Activated T-cell treated with anti-CD3 and anti-CD28 coated beads for 4 hours (primary cell): ENCODE results near the gene SOBP.

Experiments used
- DNase-seq: peaks from one replicate; pipeline ENCODE4 v3.0.0-alpha.2; 2020

SOBP gene

DNA sequence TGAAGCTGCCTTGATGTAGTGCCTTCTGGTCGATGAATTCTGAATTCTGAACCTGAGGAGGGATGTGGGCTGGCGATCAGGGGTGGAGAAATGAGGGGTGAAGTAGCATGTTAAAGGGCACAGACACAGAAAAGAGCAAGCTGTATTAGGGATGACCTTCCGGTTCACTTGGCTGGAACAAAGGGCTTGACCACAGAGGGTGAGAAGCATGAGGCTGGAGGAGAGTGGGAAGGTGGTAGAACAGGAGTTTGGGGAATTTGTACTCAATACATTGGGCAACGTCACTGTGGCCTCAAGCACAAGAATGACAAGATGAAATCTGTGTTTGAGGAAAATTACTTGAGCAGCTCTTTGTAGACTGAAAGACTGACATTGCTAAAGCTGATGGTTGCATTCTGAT, 155.8 kb downstream of the SOBP start:
- DNase-seq, result no peak

DNA sequence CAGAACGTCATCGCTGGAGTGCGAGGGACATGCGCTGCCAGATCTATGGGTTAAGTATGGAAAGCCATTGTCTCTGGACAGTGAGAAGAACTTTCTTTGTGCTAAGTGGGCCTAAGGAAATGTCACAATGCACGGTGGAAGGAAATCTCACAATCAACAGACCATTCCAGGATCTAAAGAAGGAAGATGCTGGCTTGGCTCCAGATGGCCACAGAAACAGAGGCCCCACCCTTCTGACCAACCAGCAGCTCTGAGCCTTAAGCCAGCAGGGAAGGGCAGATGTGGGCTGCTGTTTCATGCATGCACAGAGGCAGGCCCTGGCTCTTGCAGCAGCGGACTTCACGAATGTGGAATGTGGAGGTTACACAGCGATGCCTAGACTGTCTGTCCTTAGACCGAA, 156.3 kb downstream of the SOBP start:
- no peak for DNase-seq

DNA sequence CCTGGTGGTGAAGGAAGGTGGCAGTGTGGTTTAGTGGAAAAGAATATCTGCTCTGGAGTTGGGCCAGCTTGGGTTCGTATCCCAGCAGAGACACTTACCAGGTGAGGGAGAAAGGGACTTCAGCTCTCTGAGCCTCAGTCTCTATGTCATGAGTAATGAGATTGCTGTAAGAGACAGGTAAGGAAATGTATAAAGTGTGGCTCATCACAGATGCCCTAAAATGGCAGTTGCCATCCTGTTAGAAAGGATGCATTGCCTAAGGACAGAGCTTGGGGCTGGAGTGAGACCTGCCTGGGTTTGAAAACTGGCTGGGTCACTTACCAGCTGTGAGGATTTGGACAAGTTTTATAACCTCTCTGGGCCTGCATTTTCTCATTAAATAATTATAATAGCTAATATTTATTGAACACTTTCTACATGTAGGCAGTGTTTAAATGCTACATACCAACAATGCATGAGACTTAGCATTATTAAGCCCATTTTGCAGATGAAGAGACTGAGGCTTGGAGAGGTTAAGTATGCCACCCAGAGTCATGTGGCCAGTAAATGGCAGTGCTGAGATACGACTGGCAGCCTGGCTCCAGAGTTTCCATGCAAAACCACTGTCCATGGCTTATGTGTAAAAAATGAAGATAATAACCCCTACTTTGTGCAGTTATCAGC, 157.0 kb downstream of the SOBP start:
- no peak for DNase-seq

DNA sequence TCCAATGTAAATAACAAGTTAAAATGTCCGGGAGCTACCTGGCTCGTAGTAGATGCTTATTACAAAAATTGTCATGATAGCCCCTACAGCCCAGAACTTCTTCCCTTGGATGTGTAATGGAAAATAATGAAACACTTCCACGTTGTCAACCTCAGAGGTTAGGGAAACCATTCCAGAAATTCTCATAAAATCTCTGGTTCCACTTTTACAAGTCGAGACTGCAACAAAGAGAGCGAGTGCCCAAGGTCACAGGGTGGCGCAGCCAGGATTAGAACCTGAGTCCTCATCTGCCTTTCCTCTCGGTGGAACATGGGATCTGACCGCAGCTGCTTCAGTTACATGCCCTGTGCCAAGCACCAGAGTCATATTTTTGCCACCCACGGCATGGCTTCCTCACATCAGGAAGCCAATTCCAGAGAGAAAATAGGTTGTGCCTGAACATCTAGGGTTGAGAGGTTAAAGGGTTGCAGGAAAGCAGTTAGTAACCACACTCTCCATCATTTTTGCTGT, 157.6 kb downstream of the SOBP start:
- DNase-seq, result no peak

DNA sequence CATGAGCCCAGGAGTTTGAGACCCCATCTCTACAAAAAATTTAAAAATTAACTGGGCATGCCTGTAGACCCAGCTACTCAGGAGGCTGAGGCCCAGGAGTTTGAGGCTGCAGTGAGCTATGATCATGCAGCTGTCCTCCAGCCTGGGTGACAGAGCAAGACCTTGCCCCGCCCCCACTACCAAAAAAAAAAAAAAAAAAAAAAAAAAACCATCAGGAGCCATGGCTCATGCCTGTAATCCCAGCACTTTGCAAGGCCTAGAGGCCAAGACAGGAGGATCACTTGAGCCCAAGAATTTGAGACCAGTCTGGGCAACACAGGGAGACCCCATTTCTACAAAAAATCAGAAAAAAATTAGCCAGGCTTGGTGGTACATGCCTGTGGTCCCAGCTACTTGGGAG, 159.1 kb downstream of the SOBP start:
- no peak for DNase-seq

DNA sequence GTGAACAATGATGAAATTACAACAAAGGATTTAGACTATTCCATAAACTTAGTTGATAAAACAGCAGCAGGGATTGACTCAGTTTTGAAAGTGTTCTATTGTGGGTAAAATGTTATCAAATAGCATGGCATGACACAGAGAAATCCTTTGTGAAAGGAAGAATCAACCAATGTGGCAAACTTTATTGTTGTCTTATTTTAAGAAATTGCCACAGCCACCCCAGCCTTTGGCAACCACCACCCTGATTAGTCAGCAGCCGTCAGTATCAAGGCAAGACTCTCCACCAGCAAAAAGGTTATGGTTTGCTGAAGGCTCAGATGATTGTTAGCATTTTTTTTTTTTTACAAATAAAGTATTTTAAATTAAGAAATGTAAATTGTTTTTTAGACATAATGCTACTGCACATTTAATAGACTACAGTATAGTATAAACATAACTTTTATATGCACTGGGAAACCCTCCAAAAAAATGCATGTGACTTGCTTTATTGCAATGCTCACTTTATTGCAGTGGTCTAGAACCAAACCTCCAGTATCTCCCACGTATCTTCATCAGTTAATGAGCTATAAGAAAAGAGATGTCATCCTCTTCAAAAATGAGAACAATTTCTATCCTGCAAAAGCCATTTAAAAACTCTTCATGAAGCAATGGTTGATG, 162.7 kb downstream of the SOBP start:
- no peak for DNase-seq

DNA sequence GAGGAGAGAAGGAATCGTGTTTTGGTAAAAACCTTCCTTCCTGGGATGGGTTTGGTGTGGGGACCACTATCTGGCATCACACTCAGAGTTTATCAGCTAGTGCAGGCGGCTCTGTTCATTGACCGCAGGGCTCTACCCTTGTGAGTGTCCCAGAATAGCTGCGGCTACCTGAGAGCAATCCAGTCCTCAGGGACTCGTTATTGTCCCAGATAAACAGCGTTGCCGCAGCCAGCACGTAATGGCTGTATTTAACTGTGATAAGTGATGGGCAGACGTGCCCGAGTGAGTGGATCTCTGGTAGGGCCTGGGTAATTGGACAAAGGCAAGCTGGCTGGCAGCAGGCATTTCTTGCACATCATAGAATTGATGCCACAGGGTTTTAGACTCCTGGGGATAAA, 163.3 kb downstream of the SOBP start:
- DNase-seq, result no peak

DNA sequence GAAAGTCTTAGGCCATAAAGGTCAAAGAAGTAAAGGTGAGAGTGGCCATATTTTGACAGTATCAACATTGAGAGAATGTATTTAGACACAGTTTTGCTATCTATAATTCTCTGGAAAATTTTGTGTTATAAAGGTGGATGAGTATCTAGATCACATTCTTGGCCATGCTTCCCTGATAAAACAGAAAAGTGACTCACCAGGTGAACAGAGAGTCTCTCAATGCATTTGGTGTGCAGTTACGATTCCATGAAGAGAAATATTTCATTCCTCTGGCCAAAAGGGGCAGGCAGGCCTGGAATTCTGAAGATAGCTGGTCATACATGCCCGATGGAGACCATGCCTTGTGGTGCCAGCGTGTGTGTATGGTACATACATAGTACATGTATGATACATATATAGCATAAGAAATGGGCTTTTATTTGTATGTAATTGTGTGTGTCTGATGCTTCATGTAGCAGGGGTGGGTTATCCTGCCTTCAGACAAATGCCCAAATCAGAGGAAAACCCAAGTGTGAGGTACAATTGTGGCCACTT, 164.0 kb downstream of the SOBP start:
- no peak for DNase-seq

DNA sequence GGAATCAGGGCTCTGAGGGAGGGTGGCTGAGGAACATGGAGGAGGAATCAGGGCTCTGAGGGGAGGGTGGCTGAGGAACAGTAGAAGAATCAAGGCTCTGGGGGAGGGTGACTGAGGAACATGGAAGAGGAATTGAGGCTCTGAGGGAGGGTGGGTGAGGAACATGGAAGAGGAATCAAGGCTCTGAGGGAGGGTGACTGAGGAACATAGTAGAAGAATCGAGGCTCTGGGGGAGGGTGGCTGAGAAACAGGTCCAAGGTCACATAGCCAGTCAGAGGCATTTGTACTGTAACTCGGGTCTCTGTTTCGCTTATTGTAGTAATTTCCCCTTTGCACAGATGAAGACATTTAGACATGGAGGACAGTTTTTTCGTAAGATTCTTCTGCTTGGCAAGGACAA, 164.8 kb downstream of the SOBP start:
- DNase-seq, result no peak

DNA sequence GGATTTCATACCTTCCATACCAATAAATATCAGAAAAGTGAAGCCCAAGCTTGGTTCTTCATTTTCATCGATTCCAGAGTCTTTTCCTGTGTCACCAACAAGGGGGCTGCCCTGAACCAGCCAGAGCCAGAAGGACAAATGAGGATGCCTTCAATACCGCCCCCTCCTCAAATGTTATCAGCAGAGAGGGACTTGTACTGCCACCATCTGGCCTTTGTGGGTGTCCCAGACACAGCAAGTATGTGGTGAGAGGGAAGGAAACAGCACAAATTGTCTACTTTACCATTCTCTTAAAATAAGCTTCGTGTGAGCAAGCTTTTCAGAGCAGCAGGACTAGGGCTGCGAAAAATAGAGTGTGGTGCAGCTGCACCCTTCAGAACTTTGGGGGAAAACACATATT, 165.3 kb downstream of the SOBP start:
- DNase-seq, result no peak

DNA sequence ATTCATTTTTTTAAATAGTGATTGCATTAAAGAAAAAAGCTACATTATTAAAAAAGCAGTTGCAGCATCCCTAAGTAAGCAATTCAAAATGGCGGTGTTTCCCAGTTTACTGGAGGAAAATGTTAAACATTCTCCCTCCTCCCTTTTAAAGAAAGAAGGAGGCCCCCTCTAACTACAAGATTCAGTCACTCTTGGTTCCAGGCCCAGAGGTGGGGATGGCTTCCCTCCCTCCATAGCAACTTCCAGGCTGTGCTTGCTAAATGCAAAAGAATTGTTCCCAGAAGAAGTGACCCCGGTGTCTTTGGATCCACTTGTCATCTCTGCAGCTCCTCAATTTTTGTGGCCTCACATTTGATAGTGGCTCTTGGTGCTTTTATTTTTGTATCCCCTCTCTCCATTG, 165.9 kb downstream of the SOBP start:
- DNase-seq, result no peak

DNA sequence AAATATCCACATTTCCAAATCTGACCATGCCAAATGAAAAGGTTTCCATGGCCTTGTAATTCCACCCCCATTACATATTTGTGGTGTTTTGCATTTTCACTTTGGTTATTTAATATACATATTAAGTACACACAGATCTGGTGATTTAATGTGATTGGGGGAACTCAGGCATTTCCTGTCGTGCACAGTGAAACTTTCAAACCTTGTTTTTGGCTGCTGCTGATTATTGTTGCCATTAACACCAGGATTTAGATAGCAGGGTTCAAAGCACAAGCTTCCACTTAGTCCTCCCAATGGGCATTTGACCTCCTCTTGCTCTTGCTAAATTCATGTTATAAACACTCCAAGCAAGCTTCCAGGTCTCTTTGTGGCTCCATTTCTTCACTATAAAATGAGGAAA, 166.5 kb downstream of the SOBP start:
- DNase-seq, result no peak

DNA sequence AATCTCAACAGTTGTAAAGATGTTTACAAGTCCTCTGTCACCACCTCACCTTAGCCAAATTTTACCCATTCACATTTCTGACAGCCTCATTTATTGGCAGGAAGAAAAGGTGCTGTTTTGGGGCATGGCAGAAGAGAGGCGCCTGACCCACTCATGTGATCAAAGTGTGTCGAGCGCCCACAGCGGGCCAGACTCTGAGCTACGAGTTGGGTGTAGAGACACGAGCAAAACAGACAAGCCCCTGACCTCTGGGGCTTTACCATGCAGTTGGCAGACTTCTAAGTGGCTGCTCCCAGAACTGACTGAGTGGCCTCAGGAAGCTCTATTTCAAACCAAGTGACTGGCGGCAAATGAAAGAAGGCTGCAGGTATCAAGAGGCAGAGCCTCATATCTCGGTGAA, 167.0 kb downstream of the SOBP start:
- DNase-seq, result no peak

DNA sequence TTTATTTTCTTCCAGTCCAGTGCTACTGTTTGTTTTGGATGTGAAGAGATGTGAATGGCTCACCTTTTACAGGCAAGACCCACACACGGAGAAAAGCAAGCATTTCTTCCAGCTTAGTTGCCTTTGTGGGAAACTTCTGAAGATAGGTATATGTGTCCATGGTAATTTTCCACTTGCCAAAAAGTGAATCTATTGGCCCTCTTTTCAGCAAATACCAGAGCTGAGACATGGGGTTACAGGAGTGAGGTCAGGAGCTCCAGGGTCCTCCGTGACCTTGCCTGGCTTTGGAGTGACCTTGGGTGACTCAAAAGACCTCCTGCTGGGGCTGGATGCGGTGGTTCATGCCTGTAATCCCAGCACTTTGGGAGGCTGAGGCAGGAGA, 167.4 kb downstream of the SOBP start:
- no peak for DNase-seq

DNA sequence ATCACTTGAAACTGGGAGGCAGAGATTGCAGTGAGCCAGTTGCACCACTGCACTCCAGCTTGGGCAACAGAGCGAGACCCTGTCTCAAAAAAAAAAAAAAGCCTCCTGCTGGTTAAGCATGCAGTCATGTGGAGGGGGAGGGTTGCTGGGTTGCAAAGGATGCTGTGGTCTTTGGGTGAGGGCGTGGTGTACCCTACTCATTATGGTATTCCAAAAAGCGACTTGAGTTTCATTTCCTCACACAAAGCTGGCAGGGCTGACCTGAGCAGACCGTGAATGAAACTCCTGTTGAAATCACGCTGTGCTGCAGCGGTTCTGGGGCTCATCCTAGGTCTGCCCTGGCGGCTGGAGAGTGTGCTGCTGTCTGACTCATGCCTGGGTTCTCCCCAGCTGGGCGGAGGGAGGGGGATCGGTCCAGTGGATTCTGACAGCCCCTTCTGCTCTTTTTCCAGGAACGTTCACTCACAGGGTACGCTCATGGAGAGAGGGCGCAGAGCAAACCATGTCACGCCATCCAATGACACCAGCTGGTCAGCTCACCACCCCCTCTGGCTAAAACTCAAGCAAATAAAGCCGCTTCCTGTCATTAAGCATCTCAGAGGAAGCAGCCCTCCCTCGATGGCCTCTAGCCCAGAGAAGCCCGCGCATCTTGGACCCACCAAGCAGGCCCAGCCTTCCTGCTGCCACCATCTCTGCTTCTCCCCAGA, 168.0 kb downstream of the SOBP start:
- peak; percentile 18 for DNase-seq

DNA sequence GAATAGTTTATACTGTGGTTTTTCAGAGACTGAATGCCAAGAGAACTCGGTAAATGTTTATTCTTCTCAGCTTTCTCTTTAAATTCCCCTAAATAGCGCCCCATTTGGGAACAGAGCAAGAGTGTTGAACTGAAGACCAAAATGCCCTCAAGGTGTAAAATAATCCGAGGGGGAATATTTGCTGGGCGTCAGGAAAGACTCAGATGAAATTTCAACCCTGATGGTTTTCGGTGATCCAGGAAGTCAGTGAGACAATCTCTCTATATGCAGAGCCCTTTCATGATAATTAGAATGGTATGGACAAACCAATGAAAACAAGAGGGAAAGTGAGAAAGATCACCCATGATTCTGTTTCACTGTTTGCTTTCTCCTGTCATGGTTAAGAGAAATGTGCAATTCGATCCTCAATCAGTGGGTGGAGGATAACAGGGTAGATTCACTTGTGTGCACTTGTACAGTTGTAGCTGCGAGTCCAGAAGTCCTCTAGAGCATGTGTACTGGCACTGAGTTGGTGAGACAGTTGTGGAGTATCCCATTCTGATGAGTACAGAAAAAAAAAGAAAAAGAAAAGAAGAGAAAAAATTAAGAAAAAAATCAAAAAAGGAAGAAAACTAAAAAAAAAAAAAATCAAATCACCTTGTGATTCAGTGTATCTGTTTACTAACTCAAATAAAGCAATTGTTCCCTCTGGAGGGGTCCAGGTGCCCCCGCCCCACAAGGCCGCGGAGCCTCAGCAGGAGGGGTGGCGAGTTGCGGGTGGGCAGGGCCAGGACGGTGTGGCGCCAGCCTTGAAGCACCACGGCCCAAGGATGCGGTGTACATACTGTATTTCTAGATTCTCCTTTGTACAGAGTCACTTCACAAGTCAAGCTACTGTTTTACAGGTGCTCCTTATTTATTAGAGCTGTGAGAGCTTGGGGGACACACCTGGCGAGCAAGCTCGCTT, 169.3 kb downstream of the SOBP start:
- no peak for DNase-seq

DNA sequence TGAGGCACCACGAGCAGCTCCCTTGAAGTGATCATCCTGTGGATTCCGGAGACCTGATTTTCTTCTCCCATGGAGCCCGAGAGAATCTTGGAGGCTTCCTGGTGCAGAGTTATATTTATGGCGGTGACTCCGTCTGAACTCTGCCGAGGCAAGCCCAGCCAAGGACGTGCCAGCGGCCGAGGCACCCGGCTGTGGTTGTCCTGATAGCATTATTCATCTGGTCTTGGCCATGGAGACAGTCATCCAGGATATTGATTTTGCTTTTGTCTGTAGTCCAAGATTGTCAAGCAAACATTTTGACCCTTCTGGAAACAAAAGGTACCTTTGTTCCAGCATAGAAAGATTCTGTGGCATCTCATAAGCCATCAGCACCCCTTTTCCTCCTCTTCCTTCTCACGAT, 170.9 kb downstream of the SOBP start:
- no peak for DNase-seq

DNA sequence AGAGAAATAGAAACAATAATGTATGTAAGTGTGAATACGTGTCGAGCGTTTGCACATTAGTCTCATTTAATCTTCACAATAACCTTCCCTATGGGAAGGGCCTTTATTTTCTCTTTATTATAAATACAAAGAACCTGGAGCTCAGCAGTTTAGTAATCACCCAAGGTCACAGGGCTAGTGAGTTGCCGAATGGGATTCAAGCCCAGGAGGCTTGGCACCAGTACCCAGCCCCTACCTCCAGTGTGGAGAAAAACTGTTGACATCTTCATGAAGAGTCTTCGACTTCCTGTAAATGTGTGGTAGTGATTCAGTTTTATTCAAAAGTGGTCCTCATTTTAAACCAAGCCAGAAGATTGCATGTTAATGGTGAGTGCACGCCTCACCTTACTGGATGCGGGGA, 171.4 kb downstream of the SOBP start:
- no peak for DNase-seq

DNA sequence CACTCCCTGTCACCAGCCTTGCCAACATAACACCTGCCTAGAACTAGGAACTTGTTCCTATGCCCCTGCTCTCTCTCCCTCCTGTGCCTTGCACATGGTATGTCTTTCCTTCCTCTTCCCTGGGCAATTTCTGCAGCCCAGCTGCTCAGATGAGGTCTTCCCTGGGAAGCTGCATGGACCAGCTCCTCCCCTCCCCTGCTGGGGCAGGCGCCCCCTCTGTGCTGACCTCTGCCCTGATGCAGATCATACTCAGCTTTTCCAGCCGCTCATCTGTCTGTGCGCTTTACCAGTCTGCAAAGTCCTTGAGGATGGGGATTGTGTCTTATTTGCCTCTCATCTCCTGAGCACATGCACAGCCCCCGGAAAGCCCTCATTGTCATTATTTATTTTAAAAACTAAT, 172.4 kb downstream of the SOBP start:
- DNase-seq, result no peak

DNA sequence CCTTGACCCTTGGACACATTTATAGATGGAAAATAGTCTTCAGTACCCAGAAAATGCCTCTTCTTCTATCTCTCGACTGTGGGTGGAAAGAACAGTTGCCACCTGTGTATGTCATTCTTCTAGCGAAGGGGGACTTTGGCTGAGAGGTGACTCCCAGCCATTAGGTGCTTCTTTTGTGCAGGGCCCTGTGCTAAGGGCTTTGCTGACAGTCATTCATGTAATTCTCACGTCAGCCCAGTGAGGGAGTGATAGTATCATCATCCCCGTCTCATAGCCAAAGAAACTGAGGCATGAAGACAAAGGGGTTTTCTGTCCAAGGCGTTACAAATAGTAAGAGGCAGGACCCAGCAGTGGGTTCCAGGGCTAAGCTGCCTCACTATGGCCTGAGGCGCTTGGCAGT, 173.4 kb downstream of the SOBP start:
- no peak for DNase-seq

DNA sequence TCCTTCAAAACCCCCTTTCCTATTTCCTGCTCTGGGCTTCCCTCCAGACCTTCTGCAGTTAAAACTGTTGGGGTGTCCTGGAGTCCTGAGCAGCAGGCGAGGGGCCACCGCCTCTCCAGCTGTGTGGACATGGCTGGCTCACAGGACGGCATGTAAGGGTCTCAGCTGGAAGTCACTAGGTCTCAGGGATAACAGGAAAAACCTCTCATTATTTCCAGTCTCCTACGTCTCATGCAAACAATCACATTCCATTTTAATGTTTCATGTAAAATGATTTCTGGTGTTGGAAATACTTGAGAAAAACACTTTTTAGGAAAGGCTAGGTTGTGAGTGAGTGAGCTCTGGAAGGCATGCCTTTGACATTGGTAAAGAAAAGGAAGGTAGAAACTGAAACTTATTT, 175.5 kb downstream of the SOBP start:
- DNase-seq, result no peak

DNA sequence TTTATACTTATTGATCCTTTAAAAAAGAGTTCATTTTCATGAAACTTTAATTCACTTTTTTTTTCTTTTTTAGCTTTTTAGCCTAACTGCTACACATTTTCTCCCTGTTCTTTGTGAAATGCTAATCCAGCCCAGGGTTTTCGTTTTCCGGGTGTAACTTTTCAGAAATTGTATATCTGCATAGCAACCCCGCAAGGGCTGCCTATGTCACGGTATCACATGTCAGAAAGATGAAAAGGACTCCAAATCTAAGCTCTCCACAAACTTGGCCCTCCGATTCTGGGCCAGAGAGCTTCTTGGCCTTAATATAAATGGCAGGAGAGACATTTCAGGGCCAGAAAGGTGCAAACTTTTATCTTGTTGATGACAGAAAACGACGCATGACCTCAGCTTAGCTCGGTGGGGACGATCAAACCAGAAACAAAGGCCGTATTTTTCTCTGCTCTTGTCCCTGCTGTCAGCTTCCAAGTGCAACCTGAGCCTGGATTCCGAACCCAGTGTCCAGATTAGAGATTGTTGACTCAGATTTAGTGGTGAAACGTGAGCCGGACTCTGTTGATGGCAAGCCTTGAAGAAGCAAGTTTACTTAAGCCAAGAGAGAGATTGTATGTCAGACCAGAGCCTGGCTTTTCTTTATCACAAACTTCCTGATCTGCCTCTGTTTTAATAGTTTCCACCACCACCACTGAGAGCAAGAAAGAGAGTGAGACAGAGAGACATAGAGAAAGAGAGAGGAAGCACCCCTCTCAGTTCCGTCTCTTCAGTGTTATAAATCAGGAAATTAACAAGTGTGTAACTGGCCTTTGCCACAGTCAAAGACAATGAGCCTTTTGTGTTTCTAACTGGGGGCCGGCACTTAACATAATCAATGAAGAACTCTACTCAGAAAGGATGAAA, 176.4 kb downstream of the SOBP start:
- DNase-seq, result no peak
